C4-2B (cell line): ENCODE data around the gene AHI1.

ENCODE experiments used
- H3K27ac ChIP-seq: fragments of 450-650 bp; 2 replicates; pipeline ENCODE4 v1.5.1; 2017
- ZFX ChIP-seq: fragments of 450-650 bp; IDR thresholded peaks from 2 replicates; pipeline ENCODE4 v1.6.1; 2017
- TF ChIP-seq, protein P1 (sequence below): fragments of 450-650 bp; conservative IDR thresholded peaks from 2 replicates; pipeline ENCODE4 v1.5.1; 2017; ENCODE audit warnings: mild to moderate bottlenecking

The AHI1 gene

DNA sequence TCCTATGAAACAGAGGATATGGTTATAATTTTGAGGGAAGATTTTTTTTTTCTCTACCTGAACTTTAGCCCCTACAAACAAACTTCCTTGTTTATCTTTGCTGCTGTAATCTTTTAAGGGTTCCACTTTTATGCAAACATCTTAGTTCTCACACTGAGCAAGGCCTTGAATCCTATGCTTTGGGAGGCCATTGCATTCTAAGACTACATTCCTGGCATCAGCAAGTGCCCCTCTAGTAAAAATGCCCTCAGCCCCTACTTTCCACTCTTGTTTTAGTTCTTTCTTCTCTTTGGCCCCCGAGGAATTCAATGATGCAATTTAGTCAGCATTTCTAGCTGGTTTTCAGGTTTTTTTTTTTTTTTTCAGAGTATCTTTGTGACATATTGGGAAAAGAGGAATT, 8.1 kb upstream of the AHI1 start:
- no peak overlapping the region for H3K27ac ChIP-seq
- TF ChIP-seq ZFX: no peak
- TF ChIP-seq, protein P1, sequence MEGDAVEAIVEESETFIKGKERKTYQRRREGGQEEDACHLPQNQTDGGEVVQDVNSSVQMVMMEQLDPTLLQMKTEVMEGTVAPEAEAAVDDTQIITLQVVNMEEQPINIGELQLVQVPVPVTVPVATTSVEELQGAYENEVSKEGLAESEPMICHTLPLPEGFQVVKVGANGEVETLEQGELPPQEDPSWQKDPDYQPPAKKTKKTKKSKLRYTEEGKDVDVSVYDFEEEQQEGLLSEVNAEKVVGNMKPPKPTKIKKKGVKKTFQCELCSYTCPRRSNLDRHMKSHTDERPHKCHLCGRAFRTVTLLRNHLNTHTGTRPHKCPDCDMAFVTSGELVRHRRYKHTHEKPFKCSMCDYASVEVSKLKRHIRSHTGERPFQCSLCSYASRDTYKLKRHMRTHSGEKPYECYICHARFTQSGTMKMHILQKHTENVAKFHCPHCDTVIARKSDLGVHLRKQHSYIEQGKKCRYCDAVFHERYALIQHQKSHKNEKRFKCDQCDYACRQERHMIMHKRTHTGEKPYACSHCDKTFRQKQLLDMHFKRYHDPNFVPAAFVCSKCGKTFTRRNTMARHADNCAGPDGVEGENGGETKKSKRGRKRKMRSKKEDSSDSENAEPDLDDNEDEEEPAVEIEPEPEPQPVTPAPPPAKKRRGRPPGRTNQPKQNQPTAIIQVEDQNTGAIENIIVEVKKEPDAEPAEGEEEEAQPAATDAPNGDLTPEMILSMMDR: no peak

DNA sequence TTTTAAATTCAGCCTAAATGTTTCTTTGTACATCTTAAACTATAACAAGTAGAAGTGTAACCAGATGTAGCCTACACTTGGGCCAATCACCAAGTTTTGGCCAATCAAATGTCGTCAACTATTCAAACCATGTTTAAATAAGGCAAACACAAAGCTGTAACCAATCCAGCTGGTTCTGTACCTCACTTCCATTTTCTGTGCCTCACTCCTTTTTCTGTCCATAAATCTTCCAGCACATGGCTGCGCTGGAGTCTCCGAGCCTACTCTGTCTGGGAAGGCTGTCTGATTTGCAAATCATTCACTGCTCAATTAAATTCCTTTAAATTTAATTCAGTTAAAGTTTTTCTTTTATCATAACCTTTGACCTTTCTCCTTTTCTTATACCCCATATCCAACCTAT, 7.7 kb upstream of the AHI1 start:
- no peak for TF ChIP-seq ZFX
- TF ChIP-seq, protein P1: no peak

DNA sequence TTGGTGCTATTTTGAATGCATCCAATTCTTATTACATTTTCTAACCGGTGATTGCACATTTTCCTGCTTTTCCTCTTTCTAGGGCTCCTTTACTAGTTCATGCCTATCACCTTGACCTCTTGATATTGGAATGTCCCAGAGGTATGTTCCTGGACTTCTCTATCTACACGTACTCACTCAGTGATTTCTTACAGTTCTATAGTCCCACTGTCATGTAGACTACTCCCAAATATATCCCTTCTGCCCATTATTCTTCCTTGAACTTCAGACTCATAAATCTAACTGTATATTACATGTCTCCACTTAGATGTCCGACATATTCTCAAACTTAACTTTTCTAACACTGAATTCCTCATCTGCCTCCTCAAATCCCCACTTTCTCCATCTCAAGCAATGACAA, 7.2 kb upstream of the AHI1 start:
- TF ChIP-seq, protein P1: no peak
- no peak for TF ChIP-seq ZFX
- no peak overlapping the region for H3K27ac ChIP-seq

More for the DNA sequence above, 7.7 kb upstream of the AHI1 start:
- no peak overlapping the region for H3K27ac ChIP-seq

DNA sequence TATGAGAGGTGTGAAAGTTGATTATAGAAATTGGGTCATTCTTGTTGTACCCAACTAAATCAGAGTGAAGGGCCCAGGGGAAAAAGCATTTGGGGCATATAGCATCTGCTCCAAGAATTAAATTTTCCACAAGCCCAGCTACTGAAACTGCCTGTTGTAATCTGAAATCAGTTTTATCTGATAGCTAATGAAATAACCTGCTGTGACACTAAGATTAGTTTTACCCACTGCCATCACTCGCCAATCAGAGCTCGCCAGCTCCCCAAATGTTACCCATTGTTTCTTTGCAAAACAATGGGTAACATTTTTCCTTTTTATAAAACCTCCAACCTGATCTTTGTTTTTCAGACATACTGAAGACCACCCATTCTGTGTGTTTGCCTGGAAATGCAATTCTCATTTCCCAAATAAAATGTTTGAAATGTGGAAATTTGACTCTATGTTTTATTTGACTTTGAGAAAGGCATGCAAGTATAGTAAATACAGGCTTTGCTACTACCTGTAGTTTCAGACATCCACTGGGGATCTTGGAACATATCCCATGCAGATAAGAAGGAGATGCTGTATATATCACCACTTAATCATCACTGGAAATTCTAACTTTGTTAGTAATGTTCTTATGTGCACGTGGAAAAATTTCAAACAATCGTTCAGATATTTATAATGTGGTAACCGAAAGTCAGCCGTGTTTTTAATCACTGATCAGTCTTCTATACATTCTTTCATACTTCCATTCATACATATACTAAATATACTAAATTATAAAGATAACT, 6.3 kb upstream of the AHI1 start:
- TF ChIP-seq, protein P1: no peak
- no peak for TF ChIP-seq ZFX

GRCh38 chr6:135499441-135500340, 2.2 kb upstream of the AHI1 start:
- TF ChIP-seq, protein P1: no peak
- TF ChIP-seq ZFX: no peak
- H3K27ac ChIP-seq: no peak overlapping the region

More for the DNA sequence above, 6.3 kb upstream of the AHI1 start:
- no peak overlapping the region for H3K27ac ChIP-seq

DNA sequence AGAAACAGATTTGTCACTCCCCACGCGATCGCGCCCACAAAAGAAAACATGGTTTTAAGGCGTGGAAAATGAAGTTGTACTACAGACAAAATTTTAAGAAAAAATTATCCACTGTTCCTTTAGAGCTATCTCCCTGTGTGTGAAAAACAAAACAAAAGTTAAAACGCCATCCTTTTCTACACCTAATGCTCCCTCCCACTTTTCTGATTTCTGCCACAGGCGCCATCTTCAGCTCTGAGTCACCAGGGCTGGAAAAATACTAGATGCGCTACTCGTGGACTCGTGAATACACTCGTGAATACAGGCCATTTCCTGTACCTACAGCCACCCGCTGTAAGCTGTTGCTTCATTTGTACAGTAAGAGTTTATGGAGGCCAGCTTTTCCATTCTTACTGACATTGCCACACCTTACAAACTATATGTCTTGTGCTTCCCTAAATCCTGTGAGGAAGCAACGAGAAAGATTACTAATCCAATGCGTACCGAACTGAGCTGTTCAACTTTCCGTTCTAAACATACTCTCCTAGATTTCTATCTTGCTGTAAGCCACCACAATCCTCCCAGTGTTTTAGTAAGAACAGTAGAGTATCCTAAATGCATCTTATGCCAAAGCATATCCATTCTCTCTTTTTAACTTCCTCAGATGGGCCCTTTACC, 773 bp upstream of the AHI1 start:
- no peak for TF ChIP-seq ZFX
- TF ChIP-seq, protein P1: no peak
- peak overlapping the region; percentile 94 for H3K27ac ChIP-seq
